GM19438 (cell line): ENCODE data around the gene CSNK1E.
A peak's percentile ranks its signal among the peaks of the same experiment; 100 is the strongest.

Experiments
- ATAC-seq: cut with Tn5 transposase; IDR thresholded peaks from one replicate; pipeline ENCODE4 v1.9.1; 2021; ENCODE audit warnings: low read depth; ENCODE audit not compliant: unreplicated experiment

Gene CSNK1E

GRCh38 chr22:38284042-38284402, 33.2 kb downstream of the CSNK1E start:
- ATAC-seq, result no peak

GRCh38 chr22:38282397-38282796, 34.8 kb downstream of the CSNK1E start:
- no peak for ATAC-seq

GRCh38 chr22:38276166-38276565, 41.1 kb downstream of the CSNK1E start:
- ATAC-seq, result no peak

- no peak for ATAC-seq
These were observed 44.0 kb downstream of the CSNK1E start for GRCh38 chr22:38273135-38273826.

GRCh38 chr22:38272373-38273134, 44.7 kb downstream of the CSNK1E start, which contains the start of gene TMEM184B:
Gene TMEM184B, minus strand, starts transcription at chr22:38273010. Its CDS starts 25,049 bp downstream, at chr22:38247961.
- no peak for ATAC-seq

- no peak for ATAC-seq
These were observed 45.3 kb downstream of the CSNK1E start for GRCh38 chr22:38271927-38272372.

- ATAC-seq, result no peak
These were observed 46.1 kb downstream of the CSNK1E start for GRCh38 chr22:38271101-38271500.

- ATAC-seq, result no peak
These were observed 46.9 kb downstream of the CSNK1E start for GRCh38 chr22:38270091-38270992.

GRCh38 chr22:38269466-38269865, 47.8 kb downstream of the CSNK1E start:
- ATAC-seq, result no peak

- no peak for ATAC-seq
These were observed 50.1 kb downstream of the CSNK1E start for GRCh38 chr22:38267086-38267485.

- ATAC-seq, result no peak
These were observed 51.1 kb downstream of the CSNK1E start for GRCh38 chr22:38266120-38266519.

- no peak for ATAC-seq
These were observed 52.9 kb downstream of the CSNK1E start for GRCh38 chr22:38264322-38264843.

GRCh38 chr22:38262051-38262795, 55.0 kb downstream of the CSNK1E start:
- no peak for ATAC-seq

- ATAC-seq, result peak; percentile 11
These were observed 56.2 kb downstream of the CSNK1E start for GRCh38 chr22:38260761-38261681.

GRCh38 chr22:38259370-38259769, 57.9 kb downstream of the CSNK1E start:
- ATAC-seq, result no peak

GRCh38 chr22:38258895-38259294, 58.3 kb downstream of the CSNK1E start:
- no peak for ATAC-seq

- no peak for ATAC-seq
These were observed 59.5 kb downstream of the CSNK1E start for GRCh38 chr22:38257650-38258250.

- ATAC-seq, result no peak
These were observed 60.1 kb downstream of the CSNK1E start for GRCh38 chr22:38257181-38257580.

- ATAC-seq, result no peak
These were observed 61.5 kb downstream of the CSNK1E start for GRCh38 chr22:38255697-38256096.
